ENCODE data around the gene ACAD10. TPM values are rescaled to one million over a fixed set of nuclear protein-coding genes. Genes with fewer than 3 reads are reported as not detected.

ACAD10 gene
- total RNA-seq = 14.4 and 16.2 TPM in 2 replicates

GRCh38 chr12:111685811-111686573 is at the start of gene ACAD10, which contains the start of gene BRAP:
ACAD10 (plus strand) TSS chr12:111686053; CDS start chr12:111692710, 6,657 bp downstream.
BRAP (minus strand) TSS chr12:111685956; CDS start chr12:111685792, 164 bp downstream.

GRCh38 chr12:111766608-111767361 is 80.9 kb downstream of the ACAD10 start, which contains the start of gene ALDH2:
ALDH2 (plus strand) TSS chr12:111766933; CDS start chr12:111766983, 50 bp downstream.

Small RNA genes within 50 kb of the gene (small RNA-seq; reads per million reads assigned to genes)
- gene MIR6761 = not detected

Other genes starting within 250 kb of the ACAD10 start
- 46.6 and 58.5 TPM in 2 replicates for gene ATXN2, start 86.7 kb upstream of the ACAD10 start, total RNA-seq
- gene BRAP, start 97 bp upstream of the ACAD10 start, total RNA-seq = 20.6 and 22.9 TPM in 2 replicates
- gene ALDH2, start 80.9 kb downstream of the ACAD10 start, total RNA-seq = 35.1 and 35.5 TPM in 2 replicates
- 26.3 and 30.3 TPM in 2 replicates for gene MAPKAPK5, start 156.2 kb downstream of the ACAD10 start, total RNA-seq

Data from articular chondrocyte of knee joint (primary cell).